ENCODE results near the gene CCNF.
A peak's percentile ranks its signal among the peaks of the same experiment; 100 is the strongest.

Gene CCNF

GRCh38 chr16:2450535-2450934 lies 21.3 kb downstream of the CCNF start:
- H3K4me3 ChIP-seq (ENCODE audit: low read depth, low read length): no peak overlapping the region
- ChIA-PET POLR2A (interaction anchor here (0.7 to 2.9 kb wide), 4 partner anchors 9 to 41 kb away, joined by 3 to 16 read pairs (median 5); partner anchors contain the start of genes NTN3, TBC1D24 and TEDC2), CTCF (no interaction called here)
- H3K4me1 ChIP-seq (ENCODE audit: control insufficient read depth, insufficient read depth, low read length): no peaks in the 10 kb centered on the region
- H3K36me3 ChIP-seq (ENCODE audit: control insufficient read depth in 2 of 2, insufficient read depth in 1 of 2, low read length in 2 of 2): peaks cover 10 to 89% of the 10 kb centered on the region in 2 experiments; a peak in 2 of 3 replicates
- no peak overlapping the region for H3K27ac ChIP-seq (ENCODE audit: extremely low read depth, low read depth, low read length)
- no peaks in the 10 kb centered on the region for H3K9me3 ChIP-seq (ENCODE audit: control insufficient read depth, insufficient read depth, low read depth, low read length)
- TF ChIP-seq ZNF433 (tag by site-specific recombination; IDR thresholded peaks at IDR 0.05; ENCODE audit: low read depth) (no peak), ZSCAN4 (tag by site-specific recombination; IDR thresholded peaks at IDR 0.05) (no peak), ZSCAN18 (tag by site-specific recombination; IDR thresholded peaks at IDR 0.05) (no peak), ZNF530 (tag by site-specific recombination; IDR thresholded peaks at IDR 0.05; ENCODE audit: low read depth) (no peak)

GRCh38 chr16:2450975-2451381 lies 21.7 kb downstream of the CCNF start:
- H3K4me1 ChIP-seq (ENCODE audit: control insufficient read depth, insufficient read depth, low read length): no peaks in the 10 kb centered on the region
- H3K4me3 ChIP-seq (ENCODE audit: low read depth, low read length): no peak overlapping the region
- H3K27ac ChIP-seq (ENCODE audit: extremely low read depth, low read depth, low read length): no peak overlapping the region
- ChIA-PET POLR2A (interaction anchor here (1.0 to 2.9 kb wide), 2 partner anchors 9 to 41 kb away, joined by 3 to 16 read pairs; partner anchors contain the start of gene TEDC2), CTCF (no interaction called here)
- TF ChIP-seq HIC1 (tag by site-specific recombination; IDR thresholded peaks at IDR 0.05) (0 out of 2 replicates have a peak, but pooled peaks have one; percentile 17), TRIM28 (IDR thresholded peaks at IDR 0.05; ENCODE audit: borderline replicate concordance, low read length) (no peak)
- H3K9me3 ChIP-seq (ENCODE audit: control insufficient read depth, insufficient read depth, low read depth, low read length): no peaks in the 10 kb centered on the region
- H3K36me3 ChIP-seq (ENCODE audit: control insufficient read depth in 2 of 2, insufficient read depth in 1 of 2, low read length in 2 of 2): peaks cover 10 to 91% of the 10 kb centered on the region in 2 experiments; a peak in 2 of 3 replicates

GRCh38 chr16:2451851-2452320 lies 22.6 kb downstream of the CCNF start:
- CTCF ChIA-PET: no interaction called here
- Histone ChIP-seq H3K27ac (ENCODE audit: extremely low read depth, low read depth, low read length) (no peak overlapping the region), H3K4me3 (ENCODE audit: low read depth, low read length) (no peak overlapping the region), H3K4me1 (ENCODE audit: control insufficient read depth, insufficient read depth, low read length) (no peaks in the 10 kb centered on the region), H3K36me3 (ENCODE audit: control insufficient read depth in 2 of 2, insufficient read depth in 1 of 2, low read length in 2 of 2) (peaks cover 10 to 91% of the 10 kb centered on the region in 2 experiments; a peak in 2 of 3 replicates), H3K9me3 (ENCODE audit: control insufficient read depth, insufficient read depth, low read depth, low read length) (no peaks in the 10 kb centered on the region)
- POLR2A ChIA-PET: interaction anchor here (1.5 to 2.9 kb wide), 2 partner anchors 8 to 16 kb away, joined by 5 to 16 read pairs; partner anchors contain the start of gene TEDC2
- TF ChIP-seq ZIC2 (tag by site-specific recombination; IDR thresholded peaks at IDR 0.05) (peak; percentile 68), HOXA7 (CRISPR knock-in tag; IDR thresholded peaks at IDR 0.05; ENCODE audit: borderline replicate concordance) (no peak), GLIS1 (tag by site-specific recombination; IDR thresholded peaks at IDR 0.05) (0 out of 2 replicates have a peak, but pooled peaks have one; percentile 18), ZNF16 (tag by site-specific recombination; IDR thresholded peaks at IDR 0.05; ENCODE audit: low read depth) (no peak), ZNF585B (tag by site-specific recombination; IDR thresholded peaks at IDR 0.05) (no peak), SCRT2 (tag by site-specific recombination; IDR thresholded peaks at IDR 0.05) (0 out of 2 replicates have a peak, but pooled peaks have one; percentile 22), ZBTB48 (tag by site-specific recombination; IDR thresholded peaks at IDR 0.05) (no peak)

GRCh38 chr16:2452650-2453049 lies 23.4 kb downstream of the CCNF start:
- peaks cover 7 to 92% of the 10 kb centered on the region in 2 experiments; a peak in 2 of 3 replicates for H3K36me3 ChIP-seq (ENCODE audit: control insufficient read depth in 2 of 2, insufficient read depth in 1 of 2, low read length in 2 of 2)
- H3K4me1 ChIP-seq (ENCODE audit: control insufficient read depth, insufficient read depth, low read length): no peaks in the 10 kb centered on the region
- ChIA-PET POLR2A (interaction anchor here (0.5 to 1.5 kb wide), 2 partner anchors 15 to 16 kb away, joined by 3 to 5 read pairs; no protein-coding TSS in a partner anchor), CTCF (no interaction called here)
- no peaks in the 10 kb centered on the region for H3K9me3 ChIP-seq (ENCODE audit: control insufficient read depth, insufficient read depth, low read depth, low read length)
- H3K27ac ChIP-seq (ENCODE audit: extremely low read depth, low read depth, low read length): no peak overlapping the region
- no peak overlapping the region for H3K4me3 ChIP-seq (ENCODE audit: low read depth, low read length)
- TF ChIP-seq ZNF837 (tag by site-specific recombination; IDR thresholded peaks at IDR 0.05) (no peak), ZNF76 (tag by site-specific recombination; IDR thresholded peaks at IDR 0.05; ENCODE audit: borderline replicate concordance, low read depth) (no peak), ZNF26 (tag by site-specific recombination; IDR thresholded peaks at IDR 0.05) (no peak), KLF16 (tag by site-specific recombination; IDR thresholded peaks at IDR 0.05) (no peak), ZNF488 (tag by site-specific recombination; IDR thresholded peaks at IDR 0.05) (no peak), ZNF426 (tag by site-specific recombination; IDR thresholded peaks at IDR 0.05) (no peak), ZNF555 (tag by site-specific recombination; conservative IDR thresholded peaks at IDR 0.05) (no peak), ZNF423 (tag by site-specific recombination; IDR thresholded peaks at IDR 0.05) (no peak)

Data from HEK293 (cell line).